Fibroblast of pulmonary artery (primary cell): ENCODE results near the gene ZNF536.

Experiments
- DNase-seq: peaks from one replicate; pipeline ENCODE4 v3.0.0-alpha.2; 2010; ENCODE audit warnings: low read depth
- H3K4me3 ChIP-seq: replicated peaks from 2 replicates; pipeline ENCODE4 v1.5.1; 2011; ENCODE audit warnings: low read depth, mild to moderate bottlenecking, control low read depth, low read length, moderate library complexity
- CTCF ChIP-seq: IDR thresholded peaks from 2 replicates; pipeline ENCODE4 v1.5.1; 2011; ENCODE audit warnings: mild to moderate bottlenecking, control low read depth, low read length, inconsistent platforms; ENCODE audit errors: missing control alignments

The ZNF536 gene

GRCh38 chr19:30449078-30449590 lies 77.0 kb downstream of the ZNF536 start:
- DNase-seq = no peak
- no peak overlapping the region for H3K4me3 ChIP-seq
- TF ChIP-seq CTCF = no peak

- TF ChIP-seq CTCF = no peak
- H3K4me3 ChIP-seq = no peak overlapping the region
- DNase-seq = no peak
These were observed 77.5 kb downstream of the ZNF536 start for GRCh38 chr19:30449673-30450072.

- no peak overlapping the region for H3K4me3 ChIP-seq
- TF ChIP-seq CTCF = no peak
- DNase-seq = peak; percentile 2
These were observed 77.9 kb downstream of the ZNF536 start for GRCh38 chr19:30450100-30450499.

- no peak for DNase-seq
- TF ChIP-seq CTCF = no peak
- H3K4me3 ChIP-seq = no peak overlapping the region
These were observed 78.7 kb downstream of the ZNF536 start for GRCh38 chr19:30450835-30451321.

GRCh38 chr19:30452931-30453330 lies 80.7 kb downstream of the ZNF536 start:
- no peak for DNase-seq
- TF ChIP-seq CTCF = no peak

GRCh38 chr19:30453743-30454142 lies 81.6 kb downstream of the ZNF536 start:
- no peak for TF ChIP-seq CTCF
- DNase-seq = no peak

More at GRCh38 chr19:30452931-30453330, 80.7 kb downstream of the ZNF536 start:
- H3K4me3 ChIP-seq = no peak overlapping the region

GRCh38 chr19:30455881-30456280 lies 83.7 kb downstream of the ZNF536 start:
- no peak overlapping the region for H3K4me3 ChIP-seq
- no peak for DNase-seq
- no peak for TF ChIP-seq CTCF

More at GRCh38 chr19:30453743-30454142, 81.6 kb downstream of the ZNF536 start:
- no peak overlapping the region for H3K4me3 ChIP-seq
